Left renal cortex interstitium (tissue), 4 donors: ENCODE measurements around the gene EML1. TPM values are rescaled to one million over a fixed set of nuclear protein-coding genes. Genes with fewer than 3 reads are reported as not detected.

ENCODE experiments used
- DNase-seq, 4 donors: peaks; one replicate each; pipeline ENCODE4 v3.0.0-alpha.2; 2013; ENCODE audit warnings: low read depth in 4 of 4, low spot score in 2 of 4, missing footprints in 1 of 4
- polyA plus RNA-seq, 4 donors: library from polyadenylated mRNA; unstranded; fragments of 120-200 nt; gene quantifications; one replicate each; pipeline ENCODE4 v1.2.1, GENCODE V29; 2013; ENCODE audit not compliant: insufficient read length in 4 of 4

EML1 gene
- polyA plus RNA-seq, 4 donors: 26.6 to 37.5 (median 35.1) TPM

DNA sequence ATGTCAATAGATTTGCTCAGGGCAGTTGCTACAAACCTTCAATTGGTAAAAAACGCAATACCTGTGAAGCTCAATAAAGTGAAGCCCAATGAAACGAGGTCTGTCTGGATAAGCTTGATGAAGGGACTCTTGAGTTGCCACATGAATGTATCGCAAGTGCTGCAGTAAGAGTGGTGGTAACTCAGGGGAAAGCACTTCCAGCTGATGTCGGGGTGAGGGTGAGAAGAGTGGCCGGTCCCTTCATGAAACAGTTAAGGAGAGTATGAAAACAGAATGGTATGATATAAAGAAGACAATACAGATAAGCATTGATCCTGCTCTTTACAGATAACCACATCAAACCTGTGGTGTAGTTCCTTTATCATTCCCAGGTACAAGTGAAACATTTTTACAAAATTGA, 188.6 kb downstream of the EML1 start:
- no peak for DNase-seq

DNA sequence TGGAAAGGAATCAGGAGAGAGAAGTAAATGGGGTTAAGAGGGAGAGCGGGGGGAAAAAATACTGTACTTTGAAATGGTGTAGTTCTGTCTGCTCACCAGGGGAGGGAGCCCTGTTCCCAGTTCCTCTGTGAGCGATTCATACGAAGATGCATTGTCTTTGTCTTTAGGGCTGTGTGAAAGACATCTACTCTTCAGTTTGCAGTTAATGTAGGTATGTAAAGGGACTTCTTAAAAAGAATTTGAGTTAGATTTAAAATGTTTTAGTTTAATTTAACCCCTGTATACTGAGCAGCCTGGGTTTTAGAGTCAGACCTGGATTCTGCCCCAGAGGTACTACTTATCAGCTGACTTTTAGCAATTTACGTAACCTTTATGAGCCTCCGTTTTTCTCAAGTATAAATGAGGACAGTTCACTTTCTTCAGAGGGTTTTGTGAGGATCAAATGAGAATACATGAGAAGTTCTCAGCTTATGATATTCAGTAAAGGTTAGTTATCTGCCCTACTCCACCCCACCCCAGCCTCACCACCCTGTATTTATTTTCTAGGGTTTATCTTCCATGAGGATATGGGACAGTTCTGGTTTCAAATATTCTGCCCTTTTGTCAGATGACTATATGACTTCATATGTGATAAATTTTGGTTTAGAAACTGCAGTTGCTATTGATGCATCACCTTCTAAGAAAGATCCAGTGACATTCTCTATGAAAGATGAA, 189.5 kb downstream of the EML1 start:
- DNase-seq: peak in 1 of 4 donors; percentile 64

- no peak for DNase-seq
Observed at GRCh38 chr14:99983251-99984015, 190.2 kb downstream of the EML1 start.

DNA sequence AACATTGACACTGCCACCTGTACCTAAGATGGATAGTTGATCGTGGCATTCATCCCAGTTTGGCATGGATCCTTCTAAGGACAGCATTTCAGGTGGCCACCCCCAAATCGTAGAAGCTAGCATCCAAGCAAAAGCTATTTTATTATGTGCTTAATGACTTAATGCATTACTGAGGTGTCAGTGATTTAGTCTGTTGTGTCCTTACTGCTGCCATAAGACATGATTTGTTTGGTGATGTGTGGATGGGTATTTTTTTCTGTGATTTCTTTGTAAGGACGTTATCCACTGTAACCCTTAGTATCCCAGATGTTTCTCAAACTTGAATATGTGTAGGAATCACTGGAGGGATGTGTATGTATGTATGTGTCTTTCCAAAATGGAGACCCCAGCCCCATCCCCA, 190.8 kb downstream of the EML1 start:
- DNase-seq: no peak

GRCh38 chr14:99986396-99986795, 193.2 kb downstream of the EML1 start:
- DNase-seq: no peak

DNA sequence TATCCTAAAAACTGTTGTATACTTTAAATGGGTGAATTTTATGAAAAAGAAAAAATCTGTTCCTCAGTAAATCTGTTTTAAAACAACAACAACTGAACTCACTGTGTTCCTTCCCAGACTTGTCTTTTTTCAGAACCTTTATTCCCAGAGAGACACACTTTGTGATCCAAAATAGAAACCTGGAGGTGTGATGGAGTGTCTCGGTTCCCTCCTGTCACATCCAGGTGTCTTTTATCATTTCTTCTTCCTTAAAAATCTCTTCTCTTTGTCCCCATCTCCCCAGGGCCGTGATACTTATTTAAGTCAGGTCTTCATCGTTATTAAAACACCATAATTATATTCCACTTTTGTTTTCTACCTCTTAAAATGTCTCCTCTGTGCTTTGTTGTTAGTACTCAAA, 195.8 kb downstream of the EML1 start:
- no peak for DNase-seq

- DNase-seq: no peak
Observed at GRCh38 chr14:99990268-99991170, 197.3 kb downstream of the EML1 start.

DNA sequence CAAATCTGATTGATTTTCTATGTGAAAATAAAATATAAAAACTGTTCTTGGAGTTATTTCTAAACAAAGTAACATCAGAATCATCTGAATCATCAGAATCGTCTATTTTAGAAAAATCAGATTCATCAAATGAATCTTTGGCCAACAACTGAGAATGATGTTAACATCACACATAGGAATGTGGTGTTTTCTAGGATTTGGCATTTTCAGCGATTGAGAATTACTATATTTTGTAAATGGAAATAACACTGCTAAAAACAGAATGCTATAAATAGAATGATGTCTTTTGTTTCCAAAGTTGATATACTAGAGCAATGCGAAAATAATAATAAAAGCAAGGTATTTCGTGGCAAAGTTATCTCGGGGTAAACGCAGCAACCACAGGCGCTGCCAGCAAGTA, 198.1 kb downstream of the EML1 start:
- no peak for DNase-seq

Other genes with a start within 250 kb of the EML1 start
- 10 to 100 TPM; 24.9 to 40.0 (median 30.9) TPM for gene CCDC85C, start 189.2 kb upstream of the EML1 start, polyA plus RNA-seq
- 1 to 10 TPM; 1.3 to 2.6 (median 1.9) TPM for gene HHIPL1, start 148.3 kb upstream of the EML1 start, polyA plus RNA-seq
- gene CYP46A1, start 109.1 kb upstream of the EML1 start, polyA plus RNA-seq: 1 to 10 TPM; 1.4 to 4.4 (median 2.8) TPM